Kidney (tissue), 14 donors: ENCODE data around the gene POU2F1. TPM values are rescaled to one million over a fixed set of nuclear protein-coding genes. Genes with fewer than 3 reads are reported as not detected.

Experiments
- DNase-seq, 5 donors: peaks; one replicate each; pipeline ENCODE4 v3.0.0-alpha.2; 2013 to 2020
- FAIRE-seq: peaks from 2 replicates; lab custom pipeline; 2012; peaks lifted over from hg19 to GRCh38; lab: Jason Lieb, UNC
- H3K27ac ChIP-seq, 2 donors: one replicate each; pipeline ENCODE4 v1.7.0; 2013; ENCODE audit warnings: low read depth in 2 of 2, low read length in 2 of 2, inconsistent platforms in 1 of 2
- H3K27me3 ChIP-seq: one replicate; pipeline ENCODE4 v1.7.1; 2013; ENCODE audit warnings: low read length, inconsistent platforms; ENCODE audit not compliant: control insufficient read depth, insufficient read depth
- H3K36me3 ChIP-seq, 3 donors: one replicate each; pipeline versions ENCODE4 v1.7.0 to v1.7.1; 2013; ENCODE audit warnings: low read length in 3 of 3, control low read depth in 1 of 3, inconsistent platforms in 1 of 3; ENCODE audit not compliant: insufficient read depth in 3 of 3, control insufficient read depth in 2 of 3
- H3K4me1 ChIP-seq, 3 donors: one replicate each; pipeline versions ENCODE4 v1.7.0 to v1.7.1; 2013; ENCODE audit warnings: low read length in 3 of 3, inconsistent platforms in 1 of 3, low read depth in 1 of 3; ENCODE audit not compliant: control insufficient read depth in 2 of 3, insufficient read depth in 2 of 3
- H3K4me3 ChIP-seq, 3 donors: one replicate each; pipeline versions ENCODE4 v1.7.0 to v1.8.1; 2013; ENCODE audit warnings: low read length in 3 of 3, control low read depth in 1 of 3, inconsistent platforms in 1 of 3
- H3K9ac ChIP-seq, 3 donors: one replicate each; pipeline versions ENCODE4 v1.7.0 to v1.7.1; 2013; ENCODE audit warnings: low read length in 3 of 3, control low read depth in 1 of 3, inconsistent platforms in 1 of 3
- H3K9me3 ChIP-seq, 3 donors: one replicate each; pipeline versions ENCODE4 v1.7.0 to v1.7.1; 2013; ENCODE audit warnings: low read length in 3 of 3, control low read depth in 1 of 3, inconsistent platforms in 1 of 3; ENCODE audit not compliant: control insufficient read depth in 2 of 3, insufficient read depth in 1 of 3
- CTCF ChIP-seq: IDR thresholded peaks from 3 replicates; pipeline ENCODE4 v1.5.1; 2012; ENCODE audit warnings: mild to moderate bottlenecking, moderate library complexity, borderline replicate concordance; ENCODE audit not compliant: insufficient read depth; ENCODE audit errors: extremely low read depth
- intact Hi-C: fragments of 100-400 bp; cut with DNase I; formaldehyde crosslinking; loops from one replicate; pipeline ENCODE4 v1.11.1; 2022
- polyA plus RNA-seq: library from polyadenylated mRNA; stranded (reverse); fragments of 350-450 nt; fragmentation: Illumina TruSeq; extraction: RNeasy Lipid Tissue Mini Kit (QIAGEN cat#74804); gene quantifications from one replicate; pipeline ENCODE4 v1.2.3, GENCODE V29; 2014; ENCODE audit warnings: low read depth, low replicate concordance; ENCODE audit not compliant: insufficient read depth
- total RNA-seq: library from RNA; stranded (reverse); fragmentation: NEBNext Ultra II Directional; extraction: Animal tissue kit (Norgen Biotek cat#: 25700); gene quantifications from one replicate; pipeline ENCODE4 v1.2.1, GENCODE V29; 2021
- donor health status: control.
- donor health status: control.
- donor health status: control.
- donor health status: control.
- donor health status: control.
- donor health status: DM: yes; HTN: yes; CAD: no.
- donor health status: Normal renal cell carcinoma (clear cell type).

POU2F1 gene
- total and polyA plus RNA-seq, 2 donors from 2014 or later = 1.9 to 25.2 TPM

- H3K4me1 ChIP-seq = peaks cover 0 to 7% (median 0%) of the 10 kb centered on the region in 3 donors
- no peaks in the 10 kb centered on the region for H3K27me3 ChIP-seq
- no peaks in the 10 kb centered on the region for H3K9me3 ChIP-seq
- H3K27ac ChIP-seq = no peak overlapping the region
- peak in 1 of 5 donors; percentile 3 for DNase-seq
- H3K36me3 ChIP-seq = no peaks in the 10 kb centered on the region
- no peak for FAIRE-seq
- TF ChIP-seq CTCF = no peak
- no peak overlapping the region for H3K9ac ChIP-seq
- H3K4me3 ChIP-seq = no peak overlapping the region
- intact Hi-C loops = loop anchor here (10.0 kb wide), 1 partner anchor 376 kb away; no protein-coding TSS in a partner anchor
Measured at GRCh38 chr1:167440776-167441175, 220.1 kb downstream of the POU2F1 start.

DNA sequence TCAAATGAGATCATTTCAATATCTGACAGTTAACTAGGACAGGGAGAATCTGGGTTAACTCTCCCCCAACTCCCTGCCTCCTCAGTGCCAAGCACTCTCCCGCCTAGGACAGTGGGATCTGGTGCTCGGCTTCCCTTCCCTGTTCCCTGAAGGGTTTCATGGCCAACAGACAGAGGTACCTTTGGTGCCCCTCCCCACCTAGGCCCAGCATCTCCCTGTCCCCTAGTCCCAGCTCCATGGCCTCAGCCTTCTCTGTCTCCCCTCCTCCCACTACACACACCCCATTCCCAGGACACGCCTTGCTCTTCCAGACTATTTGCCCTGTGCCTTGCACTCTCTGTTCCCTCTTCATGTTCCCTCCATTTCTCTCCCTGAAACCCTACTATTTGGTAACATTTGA lies 220.5 kb downstream of the POU2F1 start:
- intact Hi-C loops = loop anchor here (10.0 kb wide), 1 partner anchor 376 kb away; no protein-coding TSS in a partner anchor
- FAIRE-seq = no peak

GRCh38 chr1:167442142-167442848 lies 221.6 kb downstream of the POU2F1 start:
- peak; percentile 69 for TF ChIP-seq CTCF
- no peaks in the 10 kb centered on the region for H3K9me3 ChIP-seq
- intact Hi-C loops = loop anchor here (10.0 kb wide), 1 partner anchor 377 kb away; no protein-coding TSS in a partner anchor
- no peaks in the 10 kb centered on the region for H3K36me3 ChIP-seq
- peaks cover 0 to 7% (median 0%) of the 10 kb centered on the region in 3 donors for H3K4me1 ChIP-seq
- H3K4me3 ChIP-seq = no peak overlapping the region
- no peak overlapping the region for H3K27ac ChIP-seq
- FAIRE-seq (no peak), DNase-seq (peak; percentile 81 to 92 (median 88))
- no peak overlapping the region for H3K9ac ChIP-seq
- H3K27me3 ChIP-seq = no peaks in the 10 kb centered on the region

More for the DNA sequence above, 220.5 kb downstream of the POU2F1 start:
- no peaks in the 10 kb centered on the region for H3K36me3 ChIP-seq
- H3K4me3 ChIP-seq = no peak overlapping the region
- H3K9ac ChIP-seq = no peak overlapping the region
- peaks cover 0 to 7% (median 0%) of the 10 kb centered on the region in 3 donors for H3K4me1 ChIP-seq
- no peak for DNase-seq
- no peak for TF ChIP-seq CTCF
- no peaks in the 10 kb centered on the region for H3K27me3 ChIP-seq
- H3K27ac ChIP-seq = no peak overlapping the region
- H3K9me3 ChIP-seq = no peaks in the 10 kb centered on the region
